Suprapubic skin (tissue), 4 donors: ENCODE results near the gene PTPN1.

Experiments
- CTCF ChIP-seq, 2 donors: fragments of 200-600 bp in 1 of 2; fragments of 450-650 bp in 1 of 2; sonication (generic) in 1 of 2; IDR thresholded peaks; one replicate each; pipeline ENCODE4 v1.5.1; 2016 to 2019; ENCODE audit warnings: antibody characterized with exemption in 2 of 2, mild to moderate bottlenecking in 1 of 2, moderate library complexity in 1 of 2
- EP300 ChIP-seq: sonication (generic); formaldehyde crosslinking; IDR thresholded peaks from one replicate; pipeline ENCODE4 v1.6.1; 2017; ENCODE audit warnings: antibody characterized with exemption
- POLR2A ChIP-seq, 2 donors: fragments of 450-650 bp; IDR thresholded peaks; one replicate each; pipeline ENCODE4 v1.6.1; 2017; ENCODE audit warnings: antibody characterized with exemption in 2 of 2, mild to moderate bottlenecking in 2 of 2, moderate library complexity in 2 of 2
- POLR2AphosphoS5 ChIP-seq, 3 donors: sonication (generic); formaldehyde crosslinking; IDR thresholded peaks; one replicate each; pipeline ENCODE4 v1.6.1; 2017; ENCODE audit warnings: antibody characterized with exemption in 3 of 3

- TF ChIP-seq CTCF (IDR thresholded peaks at IDR 0.05) (no peak), POLR2A (IDR thresholded peaks at IDR 0.05) (no peak), EP300 (no peak), POLR2AphosphoS5 (IDR thresholded peaks at IDR 0.05) (no peak)
Measured at GRCh38 chr20:50595433-50595895, 85.3 kb downstream of the PTPN1 start.
